Activated T-cell treated with anti-CD3 and anti-CD28 coated beads, Interleukin-2, amount 50 U/mL, for 24 hours (primary cell): Measurements from ENCODE around the gene EIF4E3.

Source experiments
- DNase-seq: peaks from one replicate; pipeline ENCODE4 v3.0.0-alpha.2; 2020
- H3K27ac Mint-ChIP-seq: 2 replicates; pipeline ENCODE4 v1.8.0; 2020; ENCODE audit warnings: mild to moderate bottlenecking, mixed read lengths
- H3K27me3 Mint-ChIP-seq: 2 replicates; pipeline ENCODE4 v1.8.0; 2020; ENCODE audit warnings: mixed read lengths
- H3K36me3 Mint-ChIP-seq: 2 replicates; pipeline ENCODE4 v1.8.0; 2020; ENCODE audit warnings: low read depth, mixed read lengths
- H3K4me1 Mint-ChIP-seq: 2 replicates; pipeline ENCODE4 v1.8.0; 2020; ENCODE audit warnings: low read depth, mixed read lengths
- H3K4me3 Mint-ChIP-seq: 2 replicates; pipeline ENCODE4 v1.8.0; 2020; ENCODE audit warnings: mild to moderate bottlenecking, moderate library complexity, mixed read lengths
- H3K9me3 Mint-ChIP-seq: 2 replicates; pipeline ENCODE4 v1.8.0; 2020; ENCODE audit warnings: mixed read lengths

Gene EIF4E3

DNA sequence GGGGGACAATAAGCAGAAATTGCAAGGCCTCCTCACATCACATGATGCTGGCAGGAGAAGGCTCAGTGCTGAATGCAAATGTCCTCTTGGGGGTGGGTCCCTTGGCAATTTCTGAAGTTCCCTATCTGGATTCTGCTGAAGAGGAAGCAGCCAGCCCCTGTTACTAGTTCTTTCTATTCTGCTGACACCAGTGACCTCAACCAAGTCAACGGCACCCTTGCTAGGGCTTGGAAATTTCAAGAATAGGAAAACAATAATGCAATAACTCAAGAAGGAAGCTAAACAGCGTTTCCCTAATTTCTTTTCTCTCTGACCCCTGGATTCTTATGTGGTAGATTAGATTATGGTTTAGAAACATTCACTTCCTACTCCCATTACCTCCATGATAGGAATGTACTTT, 95.5 kb downstream of the EIF4E3 start:
- no peak for DNase-seq
- Mint-ChIP-seq H3K27me3 (no peaks in the 10 kb centered on the region), H3K36me3 (no peaks in the 10 kb centered on the region), H3K9me3 (no peaks in the 10 kb centered on the region), H3K4me3 (no peak overlapping the region), H3K27ac (no peak overlapping the region), H3K4me1 (no peaks in the 10 kb centered on the region)

DNA sequence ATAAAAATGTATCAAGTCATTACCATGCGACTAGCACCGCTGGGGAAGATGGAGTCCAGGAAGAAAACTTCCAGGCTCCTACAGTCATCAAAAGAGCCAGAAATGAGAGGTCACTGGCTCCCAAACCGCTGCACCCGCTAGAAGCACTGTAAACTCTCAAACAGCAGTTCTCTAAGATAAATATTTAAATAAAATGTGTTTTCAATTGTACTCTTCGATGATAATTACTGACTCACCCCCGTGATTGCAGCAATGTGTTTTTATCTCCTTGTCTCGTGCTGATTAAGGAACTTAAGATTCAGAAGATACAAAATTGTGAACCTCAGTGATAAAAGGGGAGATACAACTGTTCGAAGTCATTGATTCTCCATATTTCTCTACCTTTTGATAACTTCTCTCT, 95.9 kb downstream of the EIF4E3 start:
- no peak for DNase-seq
- no peaks in the 10 kb centered on the region for H3K4me1 Mint-ChIP-seq
- no peak overlapping the region for H3K4me3 Mint-ChIP-seq
- H3K27me3 Mint-ChIP-seq = no peaks in the 10 kb centered on the region
- no peaks in the 10 kb centered on the region for H3K9me3 Mint-ChIP-seq
- H3K27ac Mint-ChIP-seq = no peak overlapping the region
- H3K36me3 Mint-ChIP-seq = no peaks in the 10 kb centered on the region

- Mint-ChIP-seq H3K36me3 (no peaks in the 10 kb centered on the region), H3K4me1 (no peaks in the 10 kb centered on the region), H3K9me3 (no peaks in the 10 kb centered on the region), H3K4me3 (no peak overlapping the region), H3K27ac (no peak overlapping the region), H3K27me3 (no peaks in the 10 kb centered on the region)
- no peak for DNase-seq
Measured at GRCh38 chr3:71628522-71628921, 96.7 kb downstream of the EIF4E3 start.

GRCh38 chr3:71625676-71626075, 99.5 kb downstream of the EIF4E3 start:
- DNase-seq = no peak
- Mint-ChIP-seq H3K4me1 (no peaks in the 10 kb centered on the region), H3K27me3 (no peaks in the 10 kb centered on the region), H3K4me3 (no peak overlapping the region), H3K9me3 (no peaks in the 10 kb centered on the region), H3K27ac (no peak overlapping the region), H3K36me3 (no peaks in the 10 kb centered on the region)
